GM12891 (cell line): ENCODE data around the gene VAV2.

Experiments
- PAX5 ChIP-seq: IDR thresholded peaks from 2 replicates; pipeline ENCODE4 v1.6.1; 2011; ENCODE audit warnings: low read length, moderate library complexity, mild to moderate bottlenecking; ENCODE audit not compliant: insufficient read depth, severe bottlenecking
- POLR2A ChIP-seq: IDR thresholded peaks from 2 replicates; pipeline ENCODE4 v1.6.1; 2011; ENCODE audit warnings: low read depth, low read length, control low read depth
- POLR2AphosphoS5 ChIP-seq: IDR thresholded peaks from 2 replicates; pipeline ENCODE4 v1.6.1; 2011; ENCODE audit warnings: low read depth, low read length, control low read depth
- SPI1 ChIP-seq: IDR thresholded peaks from 2 replicates; pipeline ENCODE4 v1.6.1; 2011; ENCODE audit warnings: low read depth, low read length, control low read depth
- TAF1 ChIP-seq: IDR thresholded peaks from 2 replicates; pipeline ENCODE4 v1.6.1; 2011; ENCODE audit warnings: low read depth, low read length, control low read depth

- TF ChIP-seq TAF1: no peak
- no peak for TF ChIP-seq POLR2A
- TF ChIP-seq POLR2AphosphoS5: no peak
- TF ChIP-seq SPI1: no peak
- no peak for TF ChIP-seq PAX5
These were observed 197.1 kb downstream of the VAV2 start for GRCh38 chr9:133795049-133795448.
